Esophagus mucosa (tissue), 1 donor: ENCODE measurements around the gene PLCL2. TPM values are rescaled to one million over a fixed set of nuclear protein-coding genes. Genes with fewer than 3 reads are reported as not detected.
"Not testable (repeated sequence)": the region's sequence is repeated elsewhere in the genome, so short reads cannot be mapped to it uniquely, and the experiment has no call there.

Experiments
- ATAC-seq: fragments of 200-7000 bp; cut with Tn5 transposase; one replicate; pipeline ENCODE4 v1.9.1; 2020
- total RNA-seq: library from RNA; stranded (reverse); gene quantifications from one replicate; pipeline ENCODE4 v1.2.4, GENCODE V29; 2023
- donor health status: DM: yes; HTN: yes; CAD: no.

The PLCL2 gene
- total RNA-seq, 1 donor from 2014 or later = 0.80 TPM

GRCh38 chr3:17125738-17126442 lies 241.1 kb downstream of the PLCL2 start:
- no peak for ATAC-seq

GRCh38 chr3:17128671-17129070 lies 243.9 kb downstream of the PLCL2 start:
- not testable (repeated sequence) for ATAC-seq

- ATAC-seq = no peak
These were observed 244.8 kb downstream of the PLCL2 start for GRCh38 chr3:17129556-17129955.

GRCh38 chr3:17130956-17131355 lies 246.2 kb downstream of the PLCL2 start:
- no peak for ATAC-seq

GRCh38 chr3:17132286-17133115 lies 247.7 kb downstream of the PLCL2 start:
- ATAC-seq = no peak

- ATAC-seq = no peak
These were observed 249.1 kb downstream of the PLCL2 start for GRCh38 chr3:17133632-17134545.

GRCh38 chr3:17135696-17136095 lies 250.9 kb downstream of the PLCL2 start:
- ATAC-seq = no peak

- ATAC-seq = no peak
These were observed 251.5 kb downstream of the PLCL2 start for GRCh38 chr3:17136136-17136721.

- no peak for ATAC-seq
These were observed 252.6 kb downstream of the PLCL2 start for GRCh38 chr3:17137321-17137826.

GRCh38 chr3:17138246-17139039 lies 253.7 kb downstream of the PLCL2 start:
- ATAC-seq = no peak
